ENCODE measurements around the gene TLCD1. TPM values are rescaled to one million over a fixed set of nuclear protein-coding genes. Genes with fewer than 3 reads are reported as not detected.
"Not testable (repeated sequence)": the region's sequence is repeated elsewhere in the genome, so short reads cannot be mapped to it uniquely, and the experiment has no call there.

The TLCD1 gene
- total RNA-seq, 3 donors from 2014 or later, result 4.8 to 21.3 (median 16.8) TPM

DNA sequence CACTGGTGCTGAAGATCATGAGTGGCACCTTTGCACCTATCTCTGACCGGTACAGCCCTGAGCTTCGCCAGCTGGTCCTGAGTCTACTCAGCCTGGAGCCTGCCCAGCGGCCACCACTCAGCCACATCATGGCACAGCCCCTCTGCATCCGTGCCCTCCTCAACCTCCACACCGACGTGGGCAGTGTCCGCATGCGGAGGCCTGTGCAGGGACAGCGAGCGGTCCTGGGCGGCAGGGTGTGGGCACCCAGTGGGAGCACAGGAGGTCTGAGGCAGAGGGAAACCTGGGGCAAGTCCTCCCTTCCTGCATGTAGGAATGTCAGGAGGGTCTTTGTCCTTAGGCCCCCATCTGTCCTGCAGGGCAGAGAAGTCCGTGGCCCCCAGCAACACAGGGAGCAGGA is 11.3 kb upstream of the TLCD1 start:
- intact Hi-C loops (cut with DNase I, micrococcal nuclease), result no loop called here
- Histone ChIP-seq H3K36me3 (ENCODE audit: low read depth) (no peaks in the 10 kb centered on the region), H3K9me3 (no peaks in the 10 kb centered on the region), H3K4me3 (no peak overlapping the region), H3K4me1 (ENCODE audit: low read depth) (peaks cover under 1% of the 10 kb centered on the region)
- TF ChIP-seq, protein P1, sequence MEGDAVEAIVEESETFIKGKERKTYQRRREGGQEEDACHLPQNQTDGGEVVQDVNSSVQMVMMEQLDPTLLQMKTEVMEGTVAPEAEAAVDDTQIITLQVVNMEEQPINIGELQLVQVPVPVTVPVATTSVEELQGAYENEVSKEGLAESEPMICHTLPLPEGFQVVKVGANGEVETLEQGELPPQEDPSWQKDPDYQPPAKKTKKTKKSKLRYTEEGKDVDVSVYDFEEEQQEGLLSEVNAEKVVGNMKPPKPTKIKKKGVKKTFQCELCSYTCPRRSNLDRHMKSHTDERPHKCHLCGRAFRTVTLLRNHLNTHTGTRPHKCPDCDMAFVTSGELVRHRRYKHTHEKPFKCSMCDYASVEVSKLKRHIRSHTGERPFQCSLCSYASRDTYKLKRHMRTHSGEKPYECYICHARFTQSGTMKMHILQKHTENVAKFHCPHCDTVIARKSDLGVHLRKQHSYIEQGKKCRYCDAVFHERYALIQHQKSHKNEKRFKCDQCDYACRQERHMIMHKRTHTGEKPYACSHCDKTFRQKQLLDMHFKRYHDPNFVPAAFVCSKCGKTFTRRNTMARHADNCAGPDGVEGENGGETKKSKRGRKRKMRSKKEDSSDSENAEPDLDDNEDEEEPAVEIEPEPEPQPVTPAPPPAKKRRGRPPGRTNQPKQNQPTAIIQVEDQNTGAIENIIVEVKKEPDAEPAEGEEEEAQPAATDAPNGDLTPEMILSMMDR (IDR thresholded peaks at IDR 0.05), result no peak
- DNase-seq (peak in 2 of 3 donors; percentile 31 to 58), ATAC-seq (no peak)

DNA sequence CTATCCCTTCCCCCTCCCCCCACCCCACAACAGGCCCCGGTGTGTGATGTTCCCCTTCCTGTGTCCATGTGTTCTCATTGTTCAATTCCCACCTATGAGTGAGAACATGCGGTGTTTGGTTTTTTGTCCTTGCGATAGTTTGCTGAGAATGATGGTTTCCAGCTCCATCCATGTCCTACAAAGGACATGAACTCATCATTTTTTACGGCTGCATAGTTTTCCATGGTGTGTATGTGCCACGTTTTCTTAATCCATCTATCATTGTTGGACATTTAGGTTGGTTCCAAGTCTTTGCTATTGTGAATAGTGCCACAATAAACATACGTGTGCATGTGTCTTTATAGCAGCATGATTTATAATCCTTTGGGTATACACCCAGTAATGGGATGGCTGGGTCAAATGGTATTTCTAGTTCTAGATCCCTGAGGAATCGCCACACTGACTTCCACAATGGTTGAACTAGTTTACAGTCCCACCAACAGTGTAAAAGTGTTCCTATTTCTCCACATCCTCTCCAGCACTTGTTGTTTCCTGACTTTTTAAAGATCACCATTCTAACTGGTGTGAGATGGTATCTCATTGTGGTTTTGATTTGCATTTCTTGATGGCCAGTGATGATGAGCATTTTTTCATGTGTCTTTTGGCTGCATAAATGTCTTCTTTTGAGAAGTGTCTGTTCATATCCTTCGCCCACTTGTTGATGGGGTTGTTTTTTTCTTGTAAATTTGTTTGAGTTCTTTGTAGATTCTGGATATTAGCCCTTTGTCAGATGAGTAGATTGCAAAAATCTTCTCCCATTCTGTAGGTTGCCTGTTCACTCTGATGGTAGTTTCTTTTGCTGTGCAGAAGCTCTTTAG is 10.1 kb upstream of the TLCD1 start:
- H3K36me3 ChIP-seq (ENCODE audit: low read depth); DNase-seq; H3K4me1 ChIP-seq (ENCODE audit: low read depth); H3K4me3 ChIP-seq; intact Hi-C loops (cut with DNase I, micrococcal nuclease); ATAC-seq; H3K9me3 ChIP-seq: not testable (repeated sequence)

DNA sequence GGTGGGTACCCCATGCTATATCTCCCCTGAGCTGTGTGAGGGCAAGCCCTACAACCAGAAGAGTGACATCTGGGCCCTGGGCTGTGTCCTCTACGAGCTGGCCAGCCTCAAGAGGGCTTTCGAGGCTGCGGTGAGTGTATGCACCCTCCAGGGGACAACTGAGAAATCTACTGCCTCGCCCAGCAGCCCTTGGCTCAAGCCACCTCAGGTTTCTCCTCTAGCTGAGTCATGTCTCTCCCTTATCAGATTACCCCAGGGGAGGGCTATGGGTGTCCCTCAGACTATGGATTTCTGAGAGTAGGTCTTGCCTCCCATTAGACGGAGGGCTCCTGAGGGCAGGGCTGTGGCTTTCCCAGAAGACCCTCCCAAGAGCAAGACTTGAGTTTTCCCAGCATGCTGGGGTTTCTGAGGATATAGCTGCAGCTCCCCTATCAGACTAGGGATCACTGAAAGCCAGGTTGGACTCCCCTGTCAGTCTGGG is 9.2 kb upstream of the TLCD1 start:
- TF ChIP-seq, protein P1 (IDR thresholded peaks at IDR 0.05), result no peak
- intact Hi-C loops (cut with DNase I, micrococcal nuclease), result no loop called here
- DNase-seq, result peak in 2 of 3 donors; percentile 19 to 29
- Histone ChIP-seq H3K4me1 (ENCODE audit: low read depth) (no peaks in the 10 kb centered on the region), H3K36me3 (ENCODE audit: low read depth) (no peaks in the 10 kb centered on the region), H3K4me3 (no peak overlapping the region), H3K9me3 (no peaks in the 10 kb centered on the region)
- no peak for ATAC-seq

DNA sequence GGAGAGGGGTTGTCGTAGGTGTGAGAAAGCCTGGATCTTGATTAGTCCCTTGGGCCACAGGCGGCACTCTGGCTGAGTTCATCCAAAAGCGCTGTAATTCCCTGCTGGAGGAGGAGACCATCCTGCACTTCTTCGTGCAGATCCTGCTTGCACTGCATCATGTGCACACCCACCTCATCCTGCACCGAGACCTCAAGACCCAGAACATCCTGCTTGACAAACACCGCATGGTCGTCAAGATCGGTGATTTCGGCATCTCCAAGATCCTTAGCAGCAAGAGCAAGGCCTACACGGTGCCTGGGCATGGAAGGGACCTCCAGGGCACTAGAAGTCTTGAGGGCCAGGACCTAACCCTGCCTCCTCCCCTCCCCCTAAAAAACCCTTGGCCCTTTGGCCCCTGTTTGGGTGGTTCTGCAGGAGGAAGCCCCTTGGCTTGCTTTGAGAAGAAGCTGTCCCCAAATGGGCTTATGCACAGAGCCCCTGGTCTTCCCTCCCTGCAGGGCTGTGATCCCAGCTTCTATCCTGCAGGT is 8.7 kb upstream of the TLCD1 start:
- Histone ChIP-seq H3K9me3 (no peaks in the 10 kb centered on the region), H3K36me3 (ENCODE audit: low read depth) (no peaks in the 10 kb centered on the region), H3K4me3 (no peak overlapping the region), H3K4me1 (ENCODE audit: low read depth) (peaks cover 2% of the 10 kb centered on the region)
- TF ChIP-seq, protein P1 (IDR thresholded peaks at IDR 0.05), result no peak
- DNase-seq, result peak in 2 of 3 donors; percentile 6 to 41
- intact Hi-C loops (cut with DNase I, micrococcal nuclease), result no loop called here
- no peak for ATAC-seq

DNA sequence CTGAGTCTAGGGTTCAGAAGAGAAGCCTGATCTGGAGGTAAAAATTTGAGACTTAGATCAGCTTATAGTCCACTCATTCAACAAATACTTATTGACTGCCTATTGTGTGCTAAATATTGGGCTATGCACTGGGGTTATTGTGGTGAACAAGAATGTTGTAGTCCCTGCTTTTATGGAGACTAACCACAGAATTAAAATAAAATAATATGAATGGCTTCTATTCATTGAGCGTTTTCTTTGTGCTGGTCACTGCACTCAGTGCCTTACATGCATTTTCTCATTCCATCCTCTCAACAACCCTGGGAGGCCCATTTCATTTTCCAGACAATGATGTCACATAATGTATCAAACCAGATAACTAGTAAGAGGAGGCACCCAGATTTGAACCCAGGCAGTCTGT is 7.3 kb upstream of the TLCD1 start:
- Histone ChIP-seq H3K36me3 (ENCODE audit: low read depth) (peaks cover 4% of the 10 kb centered on the region), H3K9me3 (no peaks in the 10 kb centered on the region), H3K4me3 (no peak overlapping the region), H3K4me1 (ENCODE audit: low read depth) (peaks cover 10% of the 10 kb centered on the region)
- intact Hi-C loops (cut with DNase I, micrococcal nuclease), result no loop called here
- no peak for ATAC-seq
- no peak for DNase-seq
- TF ChIP-seq, protein P1 (IDR thresholded peaks at IDR 0.05), result no peak

DNA sequence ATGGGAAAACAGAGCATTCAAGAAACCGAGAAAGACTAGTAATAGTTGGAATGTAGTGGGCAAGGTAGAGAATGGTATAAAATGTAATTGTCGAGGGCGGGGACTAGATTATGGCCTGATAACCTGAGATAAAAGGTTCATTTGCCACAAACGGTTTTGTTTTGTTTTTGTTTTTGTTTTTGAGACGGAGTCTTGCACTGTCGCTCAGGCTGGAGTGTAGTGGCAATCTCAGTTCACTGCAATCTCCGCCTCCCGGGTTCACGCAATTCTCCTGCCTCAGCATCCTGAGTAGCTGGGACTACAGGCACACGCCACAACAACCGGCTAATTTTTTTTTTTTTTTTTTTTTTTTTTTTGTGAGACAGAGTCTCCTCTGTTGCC is 3.9 kb upstream of the TLCD1 start:
- Histone ChIP-seq H3K4me3 (no peak overlapping the region), H3K9me3 (no peaks in the 10 kb centered on the region), H3K36me3 (ENCODE audit: low read depth) (peaks cover 4% of the 10 kb centered on the region), H3K4me1 (ENCODE audit: low read depth) (peaks cover 20% of the 10 kb centered on the region)
- ATAC-seq (no peak), DNase-seq (peak in 1 of 3 donors; percentile 53)
- TF ChIP-seq, protein P1 (IDR thresholded peaks at IDR 0.05), result no peak
- intact Hi-C loops (cut with DNase I, micrococcal nuclease), result no loop called here

All from mucosa of descending colon (tissue), 3 donors.